Measurements from ENCODE around the gene ARHGEF38. TPM values are rescaled to one million over a fixed set of nuclear protein-coding genes. Genes with fewer than 3 reads are reported as not detected.

Gene ARHGEF38
- total and polyA plus RNA-seq, 7 experiments from 2014 or later: 0.45 TPM; not detected in 6

- no peaks in the 10 kb centered on the region for H3K36me3 Mint-ChIP-seq
- no peaks in the 10 kb centered on the region for H3K9me3 ChIP-seq (ENCODE audit: control insufficient read depth in 2 of 3, low read length in 3 of 3)
- H3K4me3 ChIP-seq (ENCODE audit: low read length): no peak overlapping the region
- peaks cover 3 to 19% (median 10%) of the 10 kb centered on the region in 5 donors for H3K27me3 Mint-ChIP-seq
- ATAC-seq: no peak
- H3K27ac ChIP-seq (ENCODE audit: low read depth, low read length): no peak overlapping the region
- ChIA-PET CTCF (no interaction called here), POLR2A (no interaction called here)
- no peaks in the 10 kb centered on the region for H3K36me3 ChIP-seq (ENCODE audit: control insufficient read depth in 2 of 3, insufficient read depth in 3 of 3, low read length in 3 of 3)
- no peak overlapping the region for H3K4me3 Mint-ChIP-seq
- H3K4me1 Mint-ChIP-seq: no peaks in the 10 kb centered on the region
- peaks cover 0 to 2% (median 0%) of the 10 kb centered on the region in 11 donors for H3K9me3 Mint-ChIP-seq
- intact Hi-C loops (cut with micrococcal nuclease): no loop called here
- no peak for DNase-seq
- H3K27ac Mint-ChIP-seq: no peak overlapping the region
- no peaks in the 10 kb centered on the region for H3K4me1 ChIP-seq (ENCODE audit: control insufficient read depth in 2 of 2, insufficient read depth in 2 of 2, low read length in 2 of 2)
- H3K27me3 ChIP-seq (ENCODE audit: control insufficient read depth in 2 of 2, insufficient read depth in 2 of 2, low read length in 2 of 2): no peaks in the 10 kb centered on the region
These were observed 3.0 kb downstream of the ARHGEF38 start for GRCh38 chr4:105555409-105555808.

- Histone ChIP-seq H3K27me3 (ENCODE audit: control insufficient read depth in 2 of 2, insufficient read depth in 2 of 2, low read length in 2 of 2) (no peaks in the 10 kb centered on the region), H3K9me3 (ENCODE audit: control insufficient read depth in 2 of 3, low read length in 3 of 3) (no peaks in the 10 kb centered on the region), H3K4me3 (ENCODE audit: low read length) (no peak overlapping the region), H3K36me3 (ENCODE audit: control insufficient read depth in 2 of 3, insufficient read depth in 3 of 3, low read length in 3 of 3) (no peaks in the 10 kb centered on the region), H3K4me1 (ENCODE audit: control insufficient read depth in 2 of 2, insufficient read depth in 2 of 2, low read length in 2 of 2) (no peaks in the 10 kb centered on the region), H3K27ac (ENCODE audit: low read depth, low read length) (no peak overlapping the region)
- peaks cover 0 to 2% (median 0%) of the 10 kb centered on the region in 11 donors for H3K9me3 Mint-ChIP-seq
- H3K4me3 Mint-ChIP-seq: no peak overlapping the region
- H3K27me3 Mint-ChIP-seq: peaks cover 5 to 19% (median 10%) of the 10 kb centered on the region in 5 donors
- ATAC-seq (no peak), DNase-seq (no peak)
- no peaks in the 10 kb centered on the region for H3K4me1 Mint-ChIP-seq
- ChIA-PET POLR2A (no interaction called here), CTCF (no interaction called here)
- no peaks in the 10 kb centered on the region for H3K36me3 Mint-ChIP-seq
- intact Hi-C loops (cut with micrococcal nuclease): no loop called here
- no peak overlapping the region for H3K27ac Mint-ChIP-seq
These were observed 3.8 kb downstream of the ARHGEF38 start for GRCh38 chr4:105556206-105556605.

- ATAC-seq: no peak
- Histone ChIP-seq H3K9me3 (ENCODE audit: control insufficient read depth in 2 of 3, low read length in 3 of 3) (no peaks in the 10 kb centered on the region), H3K36me3 (ENCODE audit: control insufficient read depth in 2 of 3, insufficient read depth in 3 of 3, low read length in 3 of 3) (no peaks in the 10 kb centered on the region), H3K27me3 (ENCODE audit: control insufficient read depth in 2 of 2, insufficient read depth in 2 of 2, low read length in 2 of 2) (no peaks in the 10 kb centered on the region), H3K4me1 (ENCODE audit: control insufficient read depth in 2 of 2, insufficient read depth in 2 of 2, low read length in 2 of 2) (no peaks in the 10 kb centered on the region), H3K4me3 (ENCODE audit: low read length) (no peak overlapping the region), H3K27ac (ENCODE audit: low read depth, low read length) (no peak overlapping the region)
- H3K4me1 Mint-ChIP-seq: no peaks in the 10 kb centered on the region
- H3K27ac Mint-ChIP-seq: no peak overlapping the region
- ChIA-PET CTCF (no interaction called here), POLR2A (no interaction called here)
- intact Hi-C loops (cut with micrococcal nuclease): no loop called here
- H3K36me3 Mint-ChIP-seq: no peaks in the 10 kb centered on the region
- DNase-seq: no peak
- H3K4me3 Mint-ChIP-seq: no peak overlapping the region
- H3K27me3 Mint-ChIP-seq: peaks cover 7 to 21% (median 15%) of the 10 kb centered on the region in 5 donors
- peaks cover 0 to 2% (median 0%) of the 10 kb centered on the region in 11 donors for H3K9me3 Mint-ChIP-seq
These were observed 5.9 kb downstream of the ARHGEF38 start for GRCh38 chr4:105558277-105558676.

- H3K27ac ChIP-seq (ENCODE audit: low read depth, low read length): no peak overlapping the region
- ChIA-PET POLR2A (no interaction called here), CTCF (no interaction called here)
- H3K9me3 ChIP-seq (ENCODE audit: control insufficient read depth in 2 of 3, low read length in 3 of 3): no peaks in the 10 kb centered on the region
- Mint-ChIP-seq H3K4me3 (no peak overlapping the region), H3K27ac (no peak overlapping the region), H3K9me3 (peaks cover 0 to 2% (median 0%) of the 10 kb centered on the region in 11 donors), H3K27me3 (peaks cover 7 to 17% (median 14%) of the 10 kb centered on the region in 5 donors), H3K36me3 (no peaks in the 10 kb centered on the region), H3K4me1 (no peaks in the 10 kb centered on the region)
- intact Hi-C loops (cut with micrococcal nuclease): no loop called here
- H3K27me3 ChIP-seq (ENCODE audit: control insufficient read depth in 2 of 2, insufficient read depth in 2 of 2, low read length in 2 of 2): no peaks in the 10 kb centered on the region
- no peaks in the 10 kb centered on the region for H3K4me1 ChIP-seq (ENCODE audit: control insufficient read depth in 2 of 2, insufficient read depth in 2 of 2, low read length in 2 of 2)
- no peak for ATAC-seq
- H3K4me3 ChIP-seq (ENCODE audit: low read length): no peak overlapping the region
- no peak for DNase-seq
- H3K36me3 ChIP-seq (ENCODE audit: control insufficient read depth in 2 of 3, insufficient read depth in 3 of 3, low read length in 3 of 3): no peaks in the 10 kb centered on the region
These were observed 8.0 kb downstream of the ARHGEF38 start for GRCh38 chr4:105560421-105560848.

GRCh38 chr4:105563352-105563751 is 10.9 kb downstream of the ARHGEF38 start:
- Histone ChIP-seq H3K9me3 (ENCODE audit: control insufficient read depth in 2 of 3, low read length in 3 of 3) (no peaks in the 10 kb centered on the region), H3K4me3 (ENCODE audit: low read length) (no peak overlapping the region), H3K4me1 (ENCODE audit: control insufficient read depth in 2 of 2, insufficient read depth in 2 of 2, low read length in 2 of 2) (no peaks in the 10 kb centered on the region), H3K27me3 (ENCODE audit: control insufficient read depth in 2 of 2, insufficient read depth in 2 of 2, low read length in 2 of 2) (no peaks in the 10 kb centered on the region), H3K27ac (ENCODE audit: low read depth, low read length) (no peak overlapping the region), H3K36me3 (ENCODE audit: control insufficient read depth in 2 of 3, insufficient read depth in 3 of 3, low read length in 3 of 3) (no peaks in the 10 kb centered on the region)
- ChIA-PET CTCF (no interaction called here), POLR2A (no interaction called here)
- Mint-ChIP-seq H3K36me3 (no peaks in the 10 kb centered on the region), H3K27me3 (peaks cover 5 to 10% (median 7%) of the 10 kb centered on the region in 5 donors), H3K27ac (no peak overlapping the region), H3K9me3 (peaks cover 0 to 2% (median 0%) of the 10 kb centered on the region in 11 donors), H3K4me1 (no peaks in the 10 kb centered on the region), H3K4me3 (no peak overlapping the region)
- DNase-seq (no peak), ATAC-seq (no peak)
- intact Hi-C loops (cut with micrococcal nuclease): no loop called here

GRCh38 chr4:105568584-105568983 is 16.2 kb downstream of the ARHGEF38 start:
- ATAC-seq (no peak), DNase-seq (no peak)
- Mint-ChIP-seq H3K4me3 (no peak overlapping the region), H3K4me1 (no peaks in the 10 kb centered on the region), H3K27ac (no peak overlapping the region), H3K36me3 (no peaks in the 10 kb centered on the region), H3K27me3 (peaks cover 0 to 4% (median 0%) of the 10 kb centered on the region in 5 donors), H3K9me3 (peaks cover 0 to 2% (median 0%) of the 10 kb centered on the region in 11 donors)
- Histone ChIP-seq H3K36me3 (ENCODE audit: control insufficient read depth in 2 of 3, insufficient read depth in 3 of 3, low read length in 3 of 3) (no peaks in the 10 kb centered on the region), H3K4me1 (ENCODE audit: control insufficient read depth in 2 of 2, insufficient read depth in 2 of 2, low read length in 2 of 2) (no peaks in the 10 kb centered on the region), H3K27ac (ENCODE audit: low read depth, low read length) (no peak overlapping the region), H3K9me3 (ENCODE audit: control insufficient read depth in 2 of 3, low read length in 3 of 3) (no peaks in the 10 kb centered on the region), H3K4me3 (ENCODE audit: low read length) (no peak overlapping the region), H3K27me3 (ENCODE audit: control insufficient read depth in 2 of 2, insufficient read depth in 2 of 2, low read length in 2 of 2) (no peaks in the 10 kb centered on the region)
- POLR2A ChIA-PET: no interaction called here
- CTCF ChIA-PET: no interaction called here
- intact Hi-C loops (cut with micrococcal nuclease): no loop called here

GRCh38 chr4:105569057-105569865 is 16.8 kb downstream of the ARHGEF38 start:
- no peaks in the 10 kb centered on the region for H3K4me1 ChIP-seq (ENCODE audit: control insufficient read depth in 2 of 2, insufficient read depth in 2 of 2, low read length in 2 of 2)
- ChIA-PET POLR2A (no interaction called here), CTCF (no interaction called here)
- no peaks in the 10 kb centered on the region for H3K27me3 ChIP-seq (ENCODE audit: control insufficient read depth in 2 of 2, insufficient read depth in 2 of 2, low read length in 2 of 2)
- H3K4me1 Mint-ChIP-seq: no peaks in the 10 kb centered on the region
- no peaks in the 10 kb centered on the region for H3K36me3 Mint-ChIP-seq
- ATAC-seq: no peak
- no peak for DNase-seq
- no peak overlapping the region for H3K4me3 ChIP-seq (ENCODE audit: low read length)
- peaks cover 0 to 4% (median 0%) of the 10 kb centered on the region in 5 donors for H3K27me3 Mint-ChIP-seq
- intact Hi-C loops (cut with micrococcal nuclease): no loop called here
- no peaks in the 10 kb centered on the region for H3K36me3 ChIP-seq (ENCODE audit: control insufficient read depth in 2 of 3, insufficient read depth in 3 of 3, low read length in 3 of 3)
- H3K4me3 Mint-ChIP-seq: no peak overlapping the region
- H3K9me3 Mint-ChIP-seq: peaks cover 0 to 2% (median 0%) of the 10 kb centered on the region in 11 donors
- H3K27ac ChIP-seq (ENCODE audit: low read depth, low read length): no peak overlapping the region
- no peaks in the 10 kb centered on the region for H3K9me3 ChIP-seq (ENCODE audit: control insufficient read depth in 2 of 3, low read length in 3 of 3)
- no peak overlapping the region for H3K27ac Mint-ChIP-seq

Measured in naive thymus-derived CD4-positive, alpha-beta T cell (primary cell).